ENCODE results near the gene SIGLEC8. TPM values are rescaled to one million over a fixed set of nuclear protein-coding genes. Genes with fewer than 3 reads are reported as not detected.
"Not testable (repeated sequence)": the region's sequence is repeated elsewhere in the genome, so short reads cannot be mapped to it uniquely, and the experiment has no call there.

Gene SIGLEC8
- total RNA-seq, 2 experiments from 2014 or later, result not detected

DNA sequence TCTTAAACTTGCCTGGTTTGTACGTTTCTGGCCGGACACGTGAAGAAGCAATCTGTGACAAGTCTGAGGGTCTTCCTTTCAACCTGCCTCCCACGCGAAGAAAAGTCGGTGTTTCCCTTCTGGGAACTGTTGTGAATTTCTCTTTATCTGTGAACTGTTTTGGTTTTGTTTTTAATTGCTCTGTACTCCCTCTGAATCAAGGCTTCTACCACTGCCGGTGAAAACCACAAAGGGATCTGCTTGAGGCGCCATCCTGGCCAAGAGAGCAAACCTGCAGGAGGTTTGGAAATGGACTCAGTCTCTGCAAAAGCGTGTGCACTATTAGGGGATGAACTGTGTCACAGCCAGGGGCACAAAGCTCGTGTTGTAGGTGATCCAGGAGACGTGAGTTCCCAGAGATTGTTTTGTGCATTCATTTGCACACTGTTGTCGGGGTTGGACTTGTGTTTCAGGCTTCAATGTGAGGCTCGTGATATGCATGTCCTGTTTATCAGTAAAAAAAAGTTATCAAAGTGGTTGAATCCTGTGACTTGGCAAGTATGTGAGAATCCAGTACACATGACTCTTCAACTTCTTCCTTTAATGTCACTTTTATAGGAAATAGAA is 9.7 kb downstream of the SIGLEC8 start:
- H3K4me2 ChIP-seq (ENCODE audit: low read length), result no peak overlapping the region
- no peak overlapping the region for H2AFZ ChIP-seq (ENCODE audit: low read length)
- no peak for DNase-seq (ENCODE audit: low spot score)
- H4K20me1 ChIP-seq (ENCODE audit: insufficient read depth, low read length), result no peaks in the 10 kb centered on the region
- H3K79me2 ChIP-seq (ENCODE audit: insufficient read depth, low read depth, low read length), result no peaks in the 10 kb centered on the region
- intact Hi-C loops (cut with micrococcal nuclease; ENCODE audit: unreplicated experiment), result no loop called here
- POLR2A ChIA-PET, result interaction anchor here (0.6 kb wide), 1 partner anchor 266 kb away, joined by 3 read pairs; no protein-coding TSS in a partner anchor
- CTCF ChIA-PET (ENCODE audit: unreplicated experiment), result no interaction called here
- no peaks in the 10 kb centered on the region for H3K4me1 ChIP-seq (ENCODE audit: insufficient read depth, low read length, poor library complexity, severe bottlenecking)
- H3K9me2 ChIP-seq (ENCODE audit: insufficient read depth, low read length), result no peaks in the 10 kb centered on the region
- no peaks in the 10 kb centered on the region for H3K36me3 ChIP-seq (ENCODE audit: insufficient read depth, low read length)
- TF ChIP-seq, protein P1, sequence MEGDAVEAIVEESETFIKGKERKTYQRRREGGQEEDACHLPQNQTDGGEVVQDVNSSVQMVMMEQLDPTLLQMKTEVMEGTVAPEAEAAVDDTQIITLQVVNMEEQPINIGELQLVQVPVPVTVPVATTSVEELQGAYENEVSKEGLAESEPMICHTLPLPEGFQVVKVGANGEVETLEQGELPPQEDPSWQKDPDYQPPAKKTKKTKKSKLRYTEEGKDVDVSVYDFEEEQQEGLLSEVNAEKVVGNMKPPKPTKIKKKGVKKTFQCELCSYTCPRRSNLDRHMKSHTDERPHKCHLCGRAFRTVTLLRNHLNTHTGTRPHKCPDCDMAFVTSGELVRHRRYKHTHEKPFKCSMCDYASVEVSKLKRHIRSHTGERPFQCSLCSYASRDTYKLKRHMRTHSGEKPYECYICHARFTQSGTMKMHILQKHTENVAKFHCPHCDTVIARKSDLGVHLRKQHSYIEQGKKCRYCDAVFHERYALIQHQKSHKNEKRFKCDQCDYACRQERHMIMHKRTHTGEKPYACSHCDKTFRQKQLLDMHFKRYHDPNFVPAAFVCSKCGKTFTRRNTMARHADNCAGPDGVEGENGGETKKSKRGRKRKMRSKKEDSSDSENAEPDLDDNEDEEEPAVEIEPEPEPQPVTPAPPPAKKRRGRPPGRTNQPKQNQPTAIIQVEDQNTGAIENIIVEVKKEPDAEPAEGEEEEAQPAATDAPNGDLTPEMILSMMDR (conservative IDR thresholded peaks at IDR 0.05; ENCODE audit: low read length), result no peak
- TF ChIP-seq EZH2phosphoT487 (IDR thresholded peaks at IDR 0.05; ENCODE audit: borderline replicate concordance, low read depth, low read length), result no peak
- H3K4me3 ChIP-seq (ENCODE audit: low read depth, low read length, poor library complexity, severe bottlenecking), result no peak overlapping the region
- H3K9me3 ChIP-seq (ENCODE audit: low read length), result 0 out of 2 replicates have a peak, but pooled peaks cover 4% of the 10 kb centered on the region
- no TSS peak for BruUV-seq (replicated peaks)
- no peak overlapping the region for H3K27ac ChIP-seq (ENCODE audit: low read depth, low read length, poor library complexity, severe bottlenecking)

DNA sequence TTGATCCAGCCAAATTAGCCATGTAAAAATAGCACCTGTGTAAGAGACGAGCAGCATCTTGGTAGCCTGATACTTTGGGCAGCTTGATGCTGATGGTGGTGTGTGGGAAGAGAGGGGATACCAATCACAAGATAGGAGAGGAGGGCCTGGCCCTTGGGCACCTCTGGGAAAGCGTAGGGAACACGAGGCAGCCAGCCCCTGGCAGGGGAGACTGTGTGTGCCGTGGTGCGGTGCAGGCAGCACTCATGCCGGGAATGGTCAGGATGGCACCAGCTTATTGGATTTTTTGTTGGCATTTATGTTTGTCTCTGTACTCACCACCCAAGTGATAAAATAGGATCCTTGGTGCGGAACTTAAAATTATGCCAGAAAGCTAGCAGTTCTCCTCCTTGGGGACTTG is 10.2 kb downstream of the SIGLEC8 start:
- intact Hi-C loops (cut with micrococcal nuclease; ENCODE audit: unreplicated experiment), result no loop called here
- no peak overlapping the region for H2AFZ ChIP-seq (ENCODE audit: low read length)
- BruUV-seq (replicated peaks), result no TSS peak
- H4K20me1 ChIP-seq (ENCODE audit: insufficient read depth, low read length), result no peaks in the 10 kb centered on the region
- H3K27ac ChIP-seq (ENCODE audit: low read depth, low read length, poor library complexity, severe bottlenecking), result no peak overlapping the region
- H3K9me2 ChIP-seq (ENCODE audit: insufficient read depth, low read length), result no peaks in the 10 kb centered on the region
- no peaks in the 10 kb centered on the region for H3K36me3 ChIP-seq (ENCODE audit: insufficient read depth, low read length)
- no peaks in the 10 kb centered on the region for H3K79me2 ChIP-seq (ENCODE audit: insufficient read depth, low read depth, low read length)
- 0 out of 2 replicates have a peak, but pooled peaks cover 4% of the 10 kb centered on the region for H3K9me3 ChIP-seq (ENCODE audit: low read length)
- POLR2A ChIA-PET, result no interaction called here
- no peak overlapping the region for H3K4me2 ChIP-seq (ENCODE audit: low read length)
- H3K4me1 ChIP-seq (ENCODE audit: insufficient read depth, low read length, poor library complexity, severe bottlenecking), result no peaks in the 10 kb centered on the region
- CTCF ChIA-PET (ENCODE audit: unreplicated experiment), result no interaction called here
- DNase-seq (ENCODE audit: low spot score), result no peak
- TF ChIP-seq, protein P1 (conservative IDR thresholded peaks at IDR 0.05; ENCODE audit: low read length), result no peak
- no peak for TF ChIP-seq EZH2phosphoT487 (IDR thresholded peaks at IDR 0.05; ENCODE audit: borderline replicate concordance, low read depth, low read length)
- no peak overlapping the region for H3K4me3 ChIP-seq (ENCODE audit: low read depth, low read length, poor library complexity, severe bottlenecking)

DNA sequence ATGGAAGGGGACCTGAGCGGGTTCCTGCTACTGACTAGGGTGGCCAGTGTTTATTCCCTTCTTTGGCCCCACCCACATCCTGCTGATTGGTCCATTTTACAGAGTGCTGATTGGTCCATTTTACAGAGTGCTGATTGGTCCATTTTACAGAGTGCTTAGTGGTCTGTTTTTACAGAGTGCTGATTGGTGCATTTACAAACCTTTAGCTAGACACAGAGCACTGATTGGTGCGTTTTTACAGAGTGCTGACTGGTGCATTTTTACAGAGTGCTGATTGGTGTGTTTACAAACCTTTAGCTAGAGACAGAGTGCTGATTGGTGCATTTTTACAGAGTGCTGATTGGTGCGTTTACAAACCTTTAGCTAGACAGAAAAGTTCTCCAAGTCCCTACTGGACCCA is 10.7 kb downstream of the SIGLEC8 start:
- H3K4me1 ChIP-seq (ENCODE audit: insufficient read depth, low read length, poor library complexity, severe bottlenecking); POLR2A ChIA-PET; BruUV-seq (replicated peaks); H3K9me2 ChIP-seq (ENCODE audit: insufficient read depth, low read length); H3K27ac ChIP-seq (ENCODE audit: low read depth, low read length, poor library complexity, severe bottlenecking); H3K79me2 ChIP-seq (ENCODE audit: insufficient read depth, low read depth, low read length); H4K20me1 ChIP-seq (ENCODE audit: insufficient read depth, low read length); H3K9me3 ChIP-seq (ENCODE audit: low read length); DNase-seq (ENCODE audit: low spot score); intact Hi-C loops (cut with micrococcal nuclease; ENCODE audit: unreplicated experiment); H3K36me3 ChIP-seq (ENCODE audit: insufficient read depth, low read length); H3K4me2 ChIP-seq (ENCODE audit: low read length); H2AFZ ChIP-seq (ENCODE audit: low read length); CTCF ChIA-PET (ENCODE audit: unreplicated experiment); H3K4me3 ChIP-seq (ENCODE audit: low read depth, low read length, poor library complexity, severe bottlenecking): not testable (repeated sequence)
